Ishikawa (cell line): ENCODE measurements around the gene TSHB.

Experiments used
- CEBPB ChIP-seq: IDR thresholded peaks from 2 replicates; pipeline ENCODE4 v1.6.1; 2012
- CREB1 ChIP-seq: IDR thresholded peaks from 2 replicates; pipeline ENCODE4 v1.6.1; 2012; ENCODE audit warnings: low read depth
- EGR1 ChIP-seq: IDR thresholded peaks from 2 replicates; pipeline ENCODE4 v1.6.1; 2012
- EP300 ChIP-seq: IDR thresholded peaks from 2 replicates; pipeline ENCODE4 v1.6.1; 2012; ENCODE audit warnings: borderline replicate concordance
- FOXM1 ChIP-seq: IDR thresholded peaks from 2 replicates; pipeline ENCODE4 v1.6.1; 2012; ENCODE audit warnings: low read depth, borderline replicate concordance
- NFIC ChIP-seq: IDR thresholded peaks from 2 replicates; pipeline ENCODE4 v1.6.1; 2012
- RAD21 ChIP-seq: IDR thresholded peaks from 2 replicates; pipeline ENCODE4 v1.6.1; 2012; ENCODE audit warnings: low read depth
- TAF1 ChIP-seq: IDR thresholded peaks from 2 replicates; pipeline ENCODE4 v1.6.1; 2012; ENCODE audit warnings: low read depth, mild to moderate bottlenecking
- TCF12 ChIP-seq: IDR thresholded peaks from 2 replicates; pipeline ENCODE4 v1.6.1; 2012; ENCODE audit warnings: low read depth
- TEAD4 ChIP-seq: IDR thresholded peaks from 2 replicates; pipeline ENCODE4 v1.6.1; 2012
- YY1 ChIP-seq: IDR thresholded peaks from 2 replicates; pipeline ENCODE4 v1.6.1; 2012; ENCODE audit warnings: low read depth
- ZBTB7A ChIP-seq: IDR thresholded peaks from 2 replicates; pipeline ENCODE4 v1.6.1; 2012; ENCODE audit warnings: low read depth
- TF ChIP-seq, protein P1 (sequence below): IDR thresholded peaks from 2 replicates; pipeline ENCODE4 v1.6.1; 2012
- TF ChIP-seq, protein P2 (sequence below): IDR thresholded peaks from 2 replicates; pipeline ENCODE4 v1.6.1; 2012
- TF ChIP-seq, protein P3 (sequence below): IDR thresholded peaks from 2 replicates; pipeline ENCODE4 v1.6.1; 2012; ENCODE audit warnings: low read depth, mild to moderate bottlenecking

TSHB gene

GRCh38 chr1:115036814-115037507 lies 7.3 kb downstream of the TSHB start:
- TF ChIP-seq TEAD4 (no peak), EGR1 (no peak), CREB1 (no peak), EP300 (no peak)
- TF ChIP-seq, protein P1, sequence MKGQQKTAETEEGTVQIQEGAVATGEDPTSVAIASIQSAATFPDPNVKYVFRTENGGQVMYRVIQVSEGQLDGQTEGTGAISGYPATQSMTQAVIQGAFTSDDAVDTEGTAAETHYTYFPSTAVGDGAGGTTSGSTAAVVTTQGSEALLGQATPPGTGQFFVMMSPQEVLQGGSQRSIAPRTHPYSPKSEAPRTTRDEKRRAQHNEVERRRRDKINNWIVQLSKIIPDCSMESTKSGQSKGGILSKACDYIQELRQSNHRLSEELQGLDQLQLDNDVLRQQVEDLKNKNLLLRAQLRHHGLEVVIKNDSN = no peak

DNA sequence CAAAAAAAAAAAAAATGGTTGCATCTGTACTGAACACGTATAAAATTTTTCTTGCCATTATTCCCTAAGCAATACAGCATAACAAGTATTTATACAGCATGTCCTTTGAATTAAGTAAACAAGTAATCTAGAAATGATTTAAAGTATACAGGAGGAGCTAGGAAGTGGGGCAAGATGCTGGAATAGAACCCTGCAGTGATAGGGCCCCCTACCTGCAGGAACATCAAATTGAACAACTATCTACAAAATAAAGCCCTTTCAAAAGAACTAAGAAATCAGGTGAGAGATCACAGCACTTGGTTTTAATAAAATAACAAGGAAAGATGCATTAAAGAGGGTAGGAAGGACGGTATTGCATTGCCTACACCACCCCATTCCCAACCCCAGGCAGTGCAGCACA lies 10.9 kb downstream of the TSHB start:
- TF ChIP-seq FOXM1 = no peak
- TF ChIP-seq, protein P2, sequence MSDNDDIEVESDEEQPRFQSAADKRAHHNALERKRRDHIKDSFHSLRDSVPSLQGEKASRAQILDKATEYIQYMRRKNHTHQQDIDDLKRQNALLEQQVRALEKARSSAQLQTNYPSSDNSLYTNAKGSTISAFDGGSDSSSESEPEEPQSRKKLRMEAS = no peak
- TF ChIP-seq TEAD4 = no peak
- TF ChIP-seq ZBTB7A = no peak
- no peak for TF ChIP-seq CREB1
- no peak for TF ChIP-seq NFIC
- TF ChIP-seq RAD21 = no peak

DNA sequence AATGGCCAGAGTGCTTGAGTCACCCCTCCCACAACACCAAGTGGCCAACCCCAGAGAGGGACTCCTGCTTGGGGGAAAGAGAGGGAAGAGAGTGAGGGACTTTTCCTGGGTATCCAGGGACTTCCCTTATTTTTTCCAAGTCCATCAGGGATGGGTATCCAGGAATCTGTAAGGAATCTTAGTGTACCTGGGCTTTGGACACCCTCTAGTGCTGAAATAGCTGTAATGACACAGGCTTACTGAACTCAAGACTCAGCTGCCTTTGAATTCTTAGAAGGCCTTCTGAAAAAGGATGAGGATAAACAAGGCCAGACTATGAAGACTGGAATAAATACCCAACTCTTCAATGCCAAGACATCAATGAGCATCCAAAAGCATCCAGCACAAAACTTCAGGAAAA lies 12.0 kb downstream of the TSHB start:
- TF ChIP-seq, protein P3, sequence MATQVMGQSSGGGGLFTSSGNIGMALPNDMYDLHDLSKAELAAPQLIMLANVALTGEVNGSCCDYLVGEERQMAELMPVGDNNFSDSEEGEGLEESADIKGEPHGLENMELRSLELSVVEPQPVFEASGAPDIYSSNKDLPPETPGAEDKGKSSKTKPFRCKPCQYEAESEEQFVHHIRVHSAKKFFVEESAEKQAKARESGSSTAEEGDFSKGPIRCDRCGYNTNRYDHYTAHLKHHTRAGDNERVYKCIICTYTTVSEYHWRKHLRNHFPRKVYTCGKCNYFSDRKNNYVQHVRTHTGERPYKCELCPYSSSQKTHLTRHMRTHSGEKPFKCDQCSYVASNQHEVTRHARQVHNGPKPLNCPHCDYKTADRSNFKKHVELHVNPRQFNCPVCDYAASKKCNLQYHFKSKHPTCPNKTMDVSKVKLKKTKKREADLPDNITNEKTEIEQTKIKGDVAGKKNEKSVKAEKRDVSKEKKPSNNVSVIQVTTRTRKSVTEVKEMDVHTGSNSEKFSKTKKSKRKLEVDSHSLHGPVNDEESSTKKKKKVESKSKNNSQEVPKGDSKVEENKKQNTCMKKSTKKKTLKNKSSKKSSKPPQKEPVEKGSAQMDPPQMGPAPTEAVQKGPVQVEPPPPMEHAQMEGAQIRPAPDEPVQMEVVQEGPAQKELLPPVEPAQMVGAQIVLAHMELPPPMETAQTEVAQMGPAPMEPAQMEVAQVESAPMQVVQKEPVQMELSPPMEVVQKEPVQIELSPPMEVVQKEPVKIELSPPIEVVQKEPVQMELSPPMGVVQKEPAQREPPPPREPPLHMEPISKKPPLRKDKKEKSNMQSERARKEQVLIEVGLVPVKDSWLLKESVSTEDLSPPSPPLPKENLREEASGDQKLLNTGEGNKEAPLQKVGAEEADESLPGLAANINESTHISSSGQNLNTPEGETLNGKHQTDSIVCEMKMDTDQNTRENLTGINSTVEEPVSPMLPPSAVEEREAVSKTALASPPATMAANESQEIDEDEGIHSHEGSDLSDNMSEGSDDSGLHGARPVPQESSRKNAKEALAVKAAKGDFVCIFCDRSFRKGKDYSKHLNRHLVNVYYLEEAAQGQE = no peak
- TF ChIP-seq CEBPB (no peak), CREB1 (no peak), RAD21 (peak; percentile 53), FOXM1 (no peak)

DNA sequence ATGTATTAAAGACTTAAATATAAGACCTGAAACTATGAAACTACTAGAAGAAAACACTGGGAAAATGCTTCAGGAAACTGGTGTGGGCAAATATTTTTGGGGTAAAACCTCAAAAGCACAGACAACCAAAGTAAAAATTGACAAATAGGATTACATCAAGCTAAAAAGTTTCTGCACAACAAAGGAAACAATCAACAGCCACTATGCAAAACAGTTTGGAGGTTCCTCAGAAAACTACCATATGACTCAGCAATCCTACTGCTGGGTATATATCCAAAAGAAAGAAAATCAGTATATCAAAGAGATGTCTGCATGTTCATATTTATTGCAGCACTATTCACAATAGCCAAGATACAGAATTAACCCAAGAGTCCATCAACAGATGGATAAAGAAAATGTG lies 17.1 kb downstream of the TSHB start:
- no peak for TF ChIP-seq ZBTB7A

DNA sequence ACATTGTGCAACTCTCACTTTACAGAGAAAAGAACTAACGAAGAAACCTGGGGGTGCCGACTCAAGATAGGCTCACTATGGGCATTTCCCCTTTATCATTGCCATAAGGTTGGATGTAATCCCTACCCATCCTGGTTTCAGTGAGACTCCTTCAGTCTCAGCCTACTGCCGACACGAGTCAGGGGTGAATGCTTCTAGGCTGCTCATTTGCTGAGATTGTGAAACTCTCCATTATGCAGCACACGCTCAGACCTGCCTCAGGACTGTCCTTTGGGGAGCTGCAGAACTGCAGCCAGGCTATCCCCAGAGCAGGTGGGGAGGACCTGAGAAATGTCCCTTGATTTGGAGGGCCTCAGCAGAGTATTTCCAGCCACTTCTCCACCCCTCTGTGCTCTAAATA lies 22.2 kb downstream of the TSHB start:
- TF ChIP-seq RAD21 = no peak
- TF ChIP-seq TAF1 = no peak
- TF ChIP-seq, protein P3 = no peak
- TF ChIP-seq YY1 = no peak
- no peak for TF ChIP-seq EP300
- TF ChIP-seq CEBPB = no peak
- no peak for TF ChIP-seq ZBTB7A
- no peak for TF ChIP-seq NFIC

- TF ChIP-seq TEAD4 = no peak
- TF ChIP-seq RAD21 = peak; percentile 66
These were observed 22.9 kb downstream of the TSHB start for GRCh38 chr1:115052454-115053083.

DNA sequence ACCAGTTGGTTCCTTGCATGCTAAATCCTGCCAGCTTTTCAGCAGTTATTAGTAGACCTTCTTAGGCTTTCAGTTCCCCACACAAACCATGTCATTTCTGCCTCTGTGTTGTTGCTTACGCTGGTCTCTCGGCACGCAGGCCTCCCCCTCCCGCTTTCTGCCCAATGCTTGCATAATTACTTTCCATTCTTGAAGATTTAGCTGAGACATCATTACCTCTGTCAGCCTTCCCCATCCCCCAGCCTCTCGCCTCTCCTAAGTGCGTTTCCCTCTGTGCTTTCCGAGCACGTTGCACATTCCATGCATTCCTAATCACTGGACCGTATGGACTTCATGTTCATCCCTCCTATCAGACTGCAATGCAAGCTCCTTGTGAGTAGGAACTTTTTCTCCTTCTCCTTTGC lies 26.8 kb downstream of the TSHB start:
- peak; percentile 31; the same call in 1 of the 2 replicates for TF ChIP-seq NFIC
- no peak for TF ChIP-seq EGR1
- peak; percentile 53; the same call in 1 of the 2 replicates for TF ChIP-seq FOXM1
- TF ChIP-seq TCF12 = peak; percentile 83
- TF ChIP-seq, protein P2 = peak; percentile 67
- no peak for TF ChIP-seq TAF1
- TF ChIP-seq, protein P1 = no peak
- TF ChIP-seq YY1 = no peak
- TF ChIP-seq ZBTB7A = no peak
- TF ChIP-seq, protein P3 = peak; percentile 39; the same call in 1 of the 2 replicates
- TF ChIP-seq TEAD4 = peak; percentile 99
- no peak for TF ChIP-seq CREB1
- peak; percentile 79; the same call in 1 of the 2 replicates for TF ChIP-seq CEBPB
- peak; percentile 85; the same call in 1 of the 2 replicates for TF ChIP-seq EP300
- TF ChIP-seq RAD21 = peak; percentile 10; the same call in 1 of the 2 replicates
